ENCODE measurements around the gene RPA1. TPM values are rescaled to one million over a fixed set of nuclear protein-coding genes. Genes with fewer than 3 reads are reported as not detected.

Gene RPA1
- total and polyA plus RNA-seq, 9 of the 15 experiments (the other 6 are each of a cell fraction or from before 2014, with no cell fraction given), result 25.2 to 125 (median 47.4) TPM

- Histone ChIP-seq H3K27me3 (ENCODE audit: control insufficient read depth in 2 of 2, insufficient read depth in 2 of 2, low read length in 2 of 2) (no peaks in the 10 kb centered on the region; a peak in 1 of 5 replicates), H3K79me2 (ENCODE audit: control insufficient read depth, insufficient read depth, low read length) (no peaks in the 10 kb centered on the region), H3K4me1 (replicated peaks in 1 of 2; ENCODE audit: control insufficient read depth in 2 of 2, insufficient read depth in 2 of 2, low read length in 2 of 2) (no peaks in the 10 kb centered on the region), H3K36me3 (ENCODE audit: control insufficient read depth, insufficient read depth, low read length) (peaks cover 39% of the 10 kb centered on the region; the same call in 2 of the 3 replicates), H2AFZ (ENCODE audit: low read depth, low read length) (no peak overlapping the region), H3K9me1 (ENCODE audit: control insufficient read depth, insufficient read depth, low read length) (no peaks in the 10 kb centered on the region), H3K27ac (ENCODE audit: extremely low read depth, low read depth, low read length) (no peak overlapping the region), H3K4me3 (no peak overlapping the region), H4K20me1 (replicated peaks; ENCODE audit: control insufficient read depth, insufficient read depth, low read length) (no peaks in the 10 kb centered on the region), H3K9me3 (replicated peaks; ENCODE audit: control insufficient read depth, insufficient read depth, low read depth, low read length) (no peaks in the 10 kb centered on the region), H3K4me2 (ENCODE audit: insufficient read depth, low read length) (no peak overlapping the region), H3K9ac (ENCODE audit: insufficient read depth in 1 of 2, low read depth in 2 of 2, low read length in 2 of 2) (0 out of 4 replicates have a peak overlapping the region, but pooled peaks of 1 of the 2 experiments have one; percentile 20)
- POLR2A ChIA-PET, result no interaction called here
- 94% methylated on average over 9 of the region's 12 CpGs for WGBS (ENCODE audit: insufficient coverage, low coverage, missing lambda C conversion rate)
- CTCF ChIA-PET (ENCODE audit: low intra/inter-chr PET ratio), result no interaction called here
- intact Hi-C loops (cut with micrococcal nuclease), result no loop called here
- DNase-seq (ENCODE audit: extremely low read depth in 1 of 4, low spot score in 3 of 4) (no peak), FAIRE-seq (no peak), ATAC-seq (no peak)
- no peak for TF ChIP-seq RFX1 (IDR thresholded peaks at IDR 0.05)
- TF ChIP-seq ZNF24 (IDR thresholded peaks at IDR 0.05), result no peak
- TF ChIP-seq FOXO4 (CRISPR knock-in tag; IDR thresholded peaks at IDR 0.05), result no peak
- TF ChIP-seq ZBTB1 (CRISPR knock-in tag; IDR thresholded peaks at IDR 0.05; ENCODE audit: borderline replicate concordance, low read depth), result no peak
- TF ChIP-seq HMGN3 (IDR thresholded peaks at IDR 0.05; ENCODE audit: borderline replicate concordance, extremely low read depth, insufficient read length, low read depth, low read length), result no peak
- TF ChIP-seq HBP1 (CRISPR knock-in tag; IDR thresholded peaks at IDR 0.05), result no peak
- TF ChIP-seq ZNF316 (IDR thresholded peaks at IDR 0.05), result no peak
- TF ChIP-seq POLR2G (IDR thresholded peaks at IDR 0.05; ENCODE audit: low read depth, low read length), result peak; percentile 25; the same call in 1 of the 2 replicates
- no peak for TF ChIP-seq MBD1 (CRISPR knock-in tag; IDR thresholded peaks at IDR 0.05)
- no TSS peak for BruUV-seq (replicated peaks)
- in situ Hi-C loops (cut with MboI), result no loop called here
These were observed 69.1 kb downstream of the RPA1 start for GRCh38 chr17:1898872-1899271.
